GM23248 (cell line): ENCODE data around the gene NFATC3.

Experiments used
- EZH2 ChIP-seq: fragments of 200-600 bp; sonication (generic); IDR thresholded peaks from 2 replicates; pipeline ENCODE4 v1.6.1; 2018; ENCODE audit warnings: antibody characterized with exemption, mild to moderate bottlenecking; ENCODE audit not compliant: insufficient read depth, poor library complexity, severe bottlenecking
- EZH2phosphoT487 ChIP-seq: fragments of 200-600 bp; sonication (generic); IDR thresholded peaks from 2 replicates; pipeline ENCODE4 v1.6.1; 2018; ENCODE audit warnings: antibody characterized with exemption, moderate library complexity, mild to moderate bottlenecking, low read depth; ENCODE audit not compliant: insufficient read depth

- TF ChIP-seq EZH2phosphoT487 (no peak), EZH2 (no peak)
These were observed 104.9 kb downstream of the NFATC3 start for GRCh38 chr16:68190081-68190480.
